HG03045 (cell line): Measurements from ENCODE around the gene ZFPM1.

Experiments used
- ATAC-seq: cut with Tn5 transposase; IDR thresholded peaks from one replicate; pipeline ENCODE4 v1.9.1; 2021; ENCODE audit warnings: mild to moderate bottlenecking, moderate library complexity; ENCODE audit not compliant: unreplicated experiment

The ZFPM1 gene

DNA sequence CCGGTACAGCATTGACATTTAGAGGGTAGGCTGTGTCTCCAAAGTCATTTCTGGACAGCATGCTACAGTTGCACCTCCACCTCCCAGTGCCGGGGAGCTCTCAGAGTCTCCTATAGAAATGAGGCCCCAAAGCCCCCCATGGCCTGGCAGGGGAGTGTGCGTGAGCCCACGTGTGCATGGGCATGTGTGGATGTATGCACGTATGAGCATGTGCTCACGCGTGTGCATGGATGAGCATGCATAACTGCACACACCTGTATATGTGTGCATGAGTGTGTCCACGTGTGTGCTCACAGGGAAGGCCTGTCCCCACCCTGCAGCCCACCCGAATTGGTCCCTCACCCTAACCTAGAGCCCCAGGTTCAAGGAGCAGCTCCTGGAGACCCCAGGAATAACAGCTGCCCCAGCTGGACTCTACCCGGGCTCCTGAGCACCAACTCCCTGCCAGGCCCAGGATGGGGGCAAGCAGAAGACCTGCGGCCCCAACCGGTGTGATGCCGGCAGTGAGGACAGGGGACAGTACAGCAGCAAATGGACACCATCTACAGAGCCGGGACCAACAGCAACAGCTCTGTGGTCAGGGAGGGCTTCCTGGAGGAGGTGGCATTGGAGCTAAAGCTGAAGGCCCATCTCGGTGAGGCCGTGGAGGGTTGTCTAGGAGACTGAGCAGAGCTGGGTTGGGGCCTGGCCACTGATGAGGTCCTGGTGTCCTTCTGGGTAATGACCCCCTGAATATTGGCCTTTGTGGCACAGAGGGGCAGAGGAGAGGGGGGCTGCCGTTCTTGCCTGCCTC is 35.2 kb upstream of the ZFPM1 start:
- no peak for ATAC-seq

DNA sequence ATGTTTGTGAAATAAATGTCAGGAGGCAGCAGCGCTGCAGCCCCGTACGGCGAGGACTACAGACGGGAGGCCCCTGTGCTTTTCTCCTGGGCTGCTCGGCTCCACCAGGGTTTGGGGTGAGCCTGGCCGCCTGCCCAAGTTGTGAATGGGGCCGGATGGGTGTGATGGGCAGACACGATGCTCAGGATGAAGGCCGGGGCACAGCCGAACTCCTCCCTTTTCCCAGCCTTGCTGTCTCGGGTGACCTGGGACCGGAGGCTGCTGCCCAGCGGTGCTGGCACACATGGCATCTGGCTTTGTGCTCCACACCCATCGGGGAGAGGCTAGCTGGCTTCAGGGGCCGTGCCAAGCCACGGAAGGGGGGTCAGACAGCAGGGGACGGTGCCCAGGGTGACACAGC is 34.2 kb upstream of the ZFPM1 start:
- no peak for ATAC-seq

DNA sequence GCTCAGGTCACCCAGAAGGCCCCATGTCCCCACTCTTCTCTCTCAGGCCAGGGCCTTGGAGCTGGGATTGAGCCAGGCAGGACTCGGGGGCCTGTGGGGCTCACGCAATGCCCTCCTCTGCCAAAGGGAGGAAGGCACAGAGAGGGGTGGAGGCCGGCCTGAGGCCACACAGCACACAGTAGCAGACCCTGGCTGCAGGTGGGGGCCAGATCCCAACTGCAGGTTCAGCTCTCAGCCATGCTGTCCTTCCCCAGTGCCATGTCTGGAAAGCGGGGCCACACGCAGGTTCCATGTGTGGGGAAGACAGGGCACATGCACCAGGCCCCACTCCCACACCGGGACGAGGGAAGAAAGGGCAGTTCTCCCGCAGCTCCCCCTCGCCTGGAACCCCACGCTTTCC is 33.3 kb upstream of the ZFPM1 start:
- no peak for ATAC-seq

DNA sequence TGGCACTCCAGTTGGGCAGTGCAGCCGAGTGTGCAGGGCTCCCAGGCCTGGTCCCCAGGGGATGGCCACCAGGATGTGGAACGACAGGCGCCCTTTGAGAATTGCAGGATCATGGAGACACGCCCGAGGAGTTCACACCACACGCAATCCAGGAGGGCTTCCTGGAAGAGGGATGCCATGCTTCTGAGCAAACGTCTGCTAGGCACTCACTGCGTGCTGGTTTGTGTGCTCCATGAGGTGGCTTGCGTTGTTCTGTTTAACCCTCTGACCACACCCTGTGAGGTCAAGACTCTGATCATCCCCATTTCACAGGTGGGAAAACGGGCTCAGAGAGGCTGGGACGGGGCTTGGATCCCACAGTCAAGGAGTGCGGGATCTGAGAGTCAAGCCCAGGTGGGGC is 32.6 kb upstream of the ZFPM1 start:
- no peak for ATAC-seq

DNA sequence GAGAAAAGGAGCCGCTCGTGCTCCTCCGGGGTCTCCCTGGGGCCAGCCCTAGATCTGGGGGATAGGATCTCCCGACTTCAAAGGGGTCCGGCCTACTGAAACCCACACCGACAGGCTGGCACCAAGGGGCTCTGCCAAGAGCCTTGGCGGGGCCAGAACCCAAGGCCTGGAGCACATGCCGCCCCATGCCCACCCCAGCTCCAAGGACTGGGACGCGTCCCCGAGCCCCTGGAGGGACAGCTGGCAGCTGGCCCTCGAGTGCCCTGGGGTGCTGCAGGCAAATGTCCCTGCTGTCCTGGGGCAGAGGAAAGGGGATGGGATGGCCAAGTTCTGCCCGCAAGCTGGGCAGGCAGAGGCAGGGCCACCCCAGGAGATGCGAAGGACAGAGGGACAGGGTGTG is 31.8 kb upstream of the ZFPM1 start:
- no peak for ATAC-seq

DNA sequence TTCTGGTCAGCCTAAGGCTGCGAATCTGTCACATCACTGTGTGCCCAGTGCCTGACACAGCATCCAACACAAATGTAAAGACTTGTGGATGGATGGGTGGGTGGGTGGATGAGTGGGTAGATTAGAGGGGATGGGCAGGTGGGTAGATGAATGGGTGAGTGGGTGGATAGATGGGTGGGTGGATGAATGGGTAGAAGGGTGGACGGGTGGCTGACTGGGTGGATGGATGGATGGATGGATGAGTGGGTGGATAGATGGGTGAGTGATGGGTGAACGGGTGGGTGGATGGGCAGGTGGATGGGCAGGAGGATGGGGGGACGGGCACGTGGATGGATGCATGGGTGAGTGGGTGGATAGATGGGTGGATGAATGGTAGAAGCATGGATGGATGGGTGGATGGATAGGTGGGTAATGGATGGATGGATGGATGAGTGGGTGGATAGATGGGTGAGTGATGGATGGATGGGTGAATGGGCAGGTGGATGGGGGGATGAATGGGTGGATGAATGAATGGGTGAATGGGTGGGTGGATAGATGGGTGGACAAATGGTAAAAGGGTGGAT is 31.1 kb upstream of the ZFPM1 start:
- no peak for ATAC-seq

DNA sequence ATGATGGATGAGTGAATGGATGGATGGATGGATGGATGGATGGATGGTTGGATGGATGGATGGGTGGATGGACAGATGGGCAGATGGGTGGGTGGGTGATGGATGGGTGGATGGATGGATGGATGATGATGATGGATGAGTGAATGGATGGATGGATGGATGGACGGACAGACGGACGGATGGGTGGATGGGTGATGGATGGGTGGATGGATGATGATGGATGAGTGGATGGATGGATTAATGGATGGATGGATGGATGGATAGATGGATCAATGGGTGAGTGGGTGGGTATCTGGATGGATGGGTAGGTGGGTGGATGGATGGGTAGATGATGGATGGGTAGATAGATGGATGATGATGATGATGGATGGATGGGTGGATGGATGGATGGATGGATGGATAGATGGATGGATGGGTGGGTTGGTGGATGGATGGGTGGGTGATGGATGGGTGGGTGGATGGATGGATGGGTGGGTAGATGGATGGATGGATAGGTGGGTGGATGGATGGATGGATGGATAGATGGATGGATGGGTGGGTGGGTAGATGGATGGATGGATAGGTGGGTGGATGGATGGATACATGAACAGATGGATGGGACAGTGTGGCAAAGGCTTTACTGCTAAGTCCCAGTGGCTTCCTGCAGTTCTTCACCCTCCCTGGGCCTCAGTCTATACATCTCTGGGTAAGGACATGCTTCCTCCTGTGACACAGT is 30.2 kb upstream of the ZFPM1 start:
- no peak for ATAC-seq

DNA sequence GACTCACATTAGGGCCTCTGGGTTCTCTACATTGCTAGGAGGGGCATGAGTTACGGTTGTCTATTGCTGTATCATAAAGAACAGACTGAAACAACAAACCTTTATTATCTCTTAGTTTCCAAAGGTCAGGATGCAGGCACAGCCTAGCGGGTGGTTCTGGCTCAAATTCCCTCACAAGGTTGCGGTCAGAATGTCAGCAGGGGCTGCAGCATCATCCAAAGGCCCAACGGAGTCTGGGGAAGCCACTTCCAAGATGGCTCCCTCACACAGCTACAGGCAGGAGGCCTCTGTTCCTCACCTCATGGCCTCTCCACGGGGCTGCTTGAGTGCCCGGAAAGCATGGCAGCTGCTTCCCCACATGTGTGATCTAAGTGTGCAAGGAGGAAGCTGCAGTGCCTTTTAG is 29.6 kb upstream of the ZFPM1 start:
- no peak for ATAC-seq

DNA sequence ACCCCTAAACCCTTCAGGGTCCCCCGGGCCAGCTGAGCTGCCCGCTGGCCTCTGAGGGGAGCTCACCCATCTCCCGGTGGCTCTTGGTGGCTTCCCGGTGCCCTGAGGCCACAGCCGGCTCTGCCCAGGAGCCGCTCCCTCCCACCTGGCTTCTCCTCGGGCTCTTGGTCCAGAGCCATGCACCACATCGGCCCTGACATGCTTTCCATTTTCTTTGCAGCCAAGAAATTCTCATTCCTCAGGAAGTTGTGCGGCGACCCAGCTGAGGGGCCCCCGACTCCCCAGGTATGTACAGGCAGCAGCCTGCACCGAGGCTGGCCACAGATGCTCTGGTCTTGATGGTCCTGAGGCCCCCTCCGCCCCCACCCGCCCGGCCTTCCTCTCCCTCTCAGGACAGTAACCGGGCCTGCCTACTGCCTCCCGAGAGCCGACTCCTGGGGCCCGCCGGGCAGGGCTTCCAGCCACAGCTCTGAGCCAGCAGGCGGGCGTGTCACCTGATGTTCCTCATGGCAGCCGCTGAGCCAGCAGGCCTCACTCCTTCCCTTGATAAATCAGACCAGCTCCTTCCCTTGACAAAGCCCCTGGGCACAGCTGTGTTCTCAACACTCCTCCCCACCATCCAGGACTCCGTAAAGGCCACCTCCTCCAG is 28.4 kb upstream of the ZFPM1 start:
- ATAC-seq: no peak

DNA sequence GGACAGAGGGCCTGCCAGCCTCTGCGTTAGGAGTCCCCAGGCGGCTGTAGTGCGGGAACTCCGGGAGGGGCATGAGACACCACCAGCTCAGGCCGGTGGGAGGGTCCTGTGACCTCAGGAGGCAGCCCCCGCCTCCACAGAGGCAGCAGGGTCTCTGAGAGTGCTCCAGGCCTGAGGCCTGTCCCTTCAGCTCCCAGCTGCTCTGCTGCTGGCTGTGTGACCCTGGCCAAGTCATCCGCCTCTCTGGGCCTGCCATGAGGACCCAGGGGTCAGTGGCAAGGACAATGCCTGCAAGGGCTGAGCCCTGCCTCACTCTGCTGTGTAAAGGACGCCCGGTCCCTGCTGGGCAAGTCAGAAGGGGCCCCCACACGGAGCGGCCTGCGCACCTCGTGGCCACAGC is 27.1 kb upstream of the ZFPM1 start:
- no peak for ATAC-seq

DNA sequence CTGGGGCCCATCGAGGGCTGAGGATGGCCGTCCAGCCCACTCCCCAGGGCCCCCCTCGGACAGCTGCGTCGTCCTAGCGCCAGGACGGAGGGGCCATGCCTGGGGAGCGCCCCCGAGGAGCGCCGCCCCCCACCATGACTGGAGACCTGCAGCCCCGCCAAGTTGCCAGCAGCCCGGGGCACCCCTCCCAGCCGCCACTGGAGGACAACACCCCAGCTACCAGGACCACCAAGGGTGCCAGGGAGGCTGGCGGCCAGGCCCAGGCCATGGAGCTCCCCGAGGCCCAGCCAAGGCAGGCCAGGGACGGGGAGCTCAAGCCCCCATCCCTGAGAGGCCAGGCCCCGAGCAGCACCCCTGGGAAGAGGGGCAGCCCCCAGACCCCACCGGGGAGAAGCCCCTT is 25.7 kb upstream of the ZFPM1 start:
- ATAC-seq: no peak

DNA sequence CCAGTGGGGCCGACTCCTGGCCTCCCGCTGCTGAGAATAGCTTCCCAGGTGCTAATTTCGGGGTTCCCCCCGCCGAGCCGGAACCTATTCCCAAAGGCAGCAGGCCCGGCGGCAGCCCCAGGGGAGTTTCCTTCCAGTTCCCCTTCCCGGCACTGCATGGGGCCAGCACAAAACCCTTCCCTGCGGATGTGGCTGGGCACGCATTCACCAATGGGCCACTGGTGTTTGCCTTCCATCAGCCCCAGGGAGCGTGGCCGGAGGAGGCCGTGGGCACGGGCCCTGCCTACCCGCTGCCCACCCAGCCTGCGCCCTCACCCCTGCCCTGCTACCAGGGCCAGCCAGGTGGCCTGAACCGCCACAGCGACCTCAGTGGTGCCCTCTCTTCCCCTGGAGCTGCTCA is 24.9 kb upstream of the ZFPM1 start:
- no peak for ATAC-seq

DNA sequence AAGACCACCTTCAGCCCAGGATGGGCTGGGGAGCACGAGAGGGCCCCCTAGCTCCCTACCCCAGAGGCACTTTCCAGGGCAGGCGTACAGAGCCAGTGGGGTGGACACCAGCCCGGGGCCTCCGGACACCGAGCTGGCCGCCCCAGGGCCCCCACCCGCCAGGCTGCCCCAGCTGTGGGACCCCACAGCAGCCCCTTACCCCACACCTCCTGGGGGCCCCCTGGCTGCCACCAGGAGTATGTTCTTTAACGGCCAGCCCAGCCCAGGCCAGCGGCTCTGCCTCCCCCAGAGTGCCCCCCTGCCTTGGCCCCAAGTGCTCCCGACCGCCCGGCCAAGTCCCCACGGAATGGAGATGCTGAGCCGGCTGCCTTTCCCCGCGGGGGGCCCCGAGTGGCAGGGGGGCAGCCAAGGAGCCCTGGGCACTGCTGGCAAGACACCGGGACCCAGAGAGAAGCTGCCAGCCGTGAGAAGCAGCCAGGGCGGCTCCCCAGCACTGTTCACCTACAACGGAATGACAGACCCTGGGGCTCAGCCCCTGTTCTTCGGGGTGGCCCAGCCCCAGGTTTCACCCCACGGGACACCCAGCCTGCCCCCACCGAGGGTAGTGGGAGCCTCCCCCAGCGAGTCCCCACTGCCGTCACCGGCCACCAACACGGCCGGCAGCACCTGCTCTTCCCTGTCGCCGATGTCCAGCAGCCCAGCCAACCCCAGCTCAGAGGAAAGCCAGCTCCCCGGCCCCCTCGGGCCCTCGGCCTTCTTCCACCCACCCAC is 24.3 kb upstream of the ZFPM1 start:
- no peak for ATAC-seq

DNA sequence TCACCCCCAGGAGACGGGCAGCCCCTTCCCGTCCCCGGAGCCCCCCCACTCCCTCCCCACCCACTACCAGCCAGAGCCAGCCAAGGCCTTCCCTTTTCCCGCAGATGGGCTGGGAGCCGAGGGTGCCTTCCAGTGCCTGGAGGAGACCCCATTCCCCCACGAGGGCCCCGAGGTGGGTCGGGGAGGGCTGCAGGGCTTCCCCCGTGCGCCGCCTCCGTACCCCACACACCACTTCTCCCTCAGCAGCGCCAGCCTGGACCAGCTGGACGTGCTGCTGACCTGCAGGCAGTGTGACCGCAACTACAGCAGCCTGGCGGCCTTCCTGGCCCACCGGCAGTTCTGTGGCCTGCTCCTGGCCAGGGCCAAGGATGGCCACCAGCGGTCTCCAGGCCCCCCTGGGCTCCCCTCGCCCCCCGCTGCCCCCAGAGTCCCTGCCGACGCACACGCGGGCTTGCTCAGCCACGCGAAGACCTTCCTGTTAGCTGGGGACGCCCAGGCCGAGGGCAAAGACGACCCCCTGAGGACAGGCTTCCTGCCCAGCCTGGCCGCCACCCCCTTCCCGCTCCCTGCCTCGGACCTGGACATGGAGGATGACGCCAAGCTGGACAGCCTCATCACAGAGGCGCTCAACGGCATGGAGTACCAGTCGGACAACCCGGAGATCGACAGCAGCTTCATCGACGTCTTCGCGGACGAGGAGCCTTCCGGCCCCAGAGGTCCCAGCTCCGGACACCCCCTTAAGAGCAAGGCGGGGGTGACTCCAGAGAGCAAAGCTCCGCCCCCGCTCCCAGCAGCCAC is 23.5 kb upstream of the ZFPM1 start:
- ATAC-seq: no peak

DNA sequence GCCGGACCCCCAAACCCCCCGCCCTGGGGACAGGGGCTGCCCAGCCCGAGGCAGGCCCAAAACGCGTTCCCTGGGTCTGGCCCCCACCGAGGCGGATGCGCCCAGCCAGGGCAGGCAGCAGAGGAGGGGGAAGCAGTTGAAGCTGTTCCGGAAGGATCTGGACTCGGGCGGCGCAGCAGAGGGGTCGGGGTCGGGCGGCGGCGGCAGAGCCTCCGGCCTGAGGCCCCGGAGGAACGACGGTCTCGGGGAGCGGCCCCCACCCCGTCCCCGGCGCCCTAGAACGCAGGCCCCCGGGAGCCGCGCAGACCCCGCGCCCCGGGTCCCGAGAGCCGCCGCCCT is 22.9 kb upstream of the ZFPM1 start:
- no peak for ATAC-seq

DNA sequence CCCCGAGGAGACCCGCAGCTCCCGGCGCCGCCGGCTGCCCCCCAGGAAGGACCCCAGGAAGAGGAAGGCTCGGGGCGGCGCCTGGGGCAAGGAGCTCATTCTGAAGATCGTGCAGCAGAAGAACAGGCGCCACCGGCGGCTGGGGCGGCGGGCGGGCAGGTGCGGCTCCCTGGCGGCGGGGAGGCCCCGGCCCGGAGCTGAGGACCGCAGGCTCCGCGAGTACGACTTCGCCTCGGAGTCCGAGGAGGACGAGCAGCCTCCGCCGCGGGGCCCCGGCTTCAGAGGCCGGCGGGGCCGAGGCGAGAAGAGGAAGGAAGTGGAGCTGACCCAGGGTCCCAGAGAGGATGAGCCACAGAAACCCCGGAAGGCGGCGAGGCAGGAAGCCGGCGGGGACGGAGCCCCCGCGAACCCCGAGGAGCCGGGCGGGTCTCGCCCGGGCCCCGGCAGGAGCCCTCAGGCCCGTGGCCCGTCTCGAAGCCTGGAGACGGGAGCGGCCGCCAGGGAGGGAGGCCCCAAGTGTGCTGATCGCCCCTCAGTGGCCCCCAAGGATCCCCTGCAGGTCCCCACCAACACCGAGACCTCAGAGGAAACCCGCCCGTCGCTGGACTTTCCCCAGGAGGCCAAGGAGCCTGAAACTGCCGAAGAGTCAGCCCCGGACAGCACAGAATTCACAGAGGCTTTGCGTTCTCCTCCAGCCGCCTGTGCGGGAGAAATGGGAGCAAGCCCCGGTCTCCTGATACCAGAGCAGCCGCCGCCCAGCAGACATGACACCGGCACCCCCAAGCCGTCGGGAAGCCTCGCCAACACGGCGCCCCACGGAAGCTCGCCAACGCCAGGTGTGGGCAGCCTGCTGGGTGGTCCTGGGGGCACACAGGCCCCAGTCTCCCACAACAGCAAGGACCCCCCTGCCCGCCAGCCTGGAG is 22.3 kb upstream of the ZFPM1 start:
- no peak for ATAC-seq

DNA sequence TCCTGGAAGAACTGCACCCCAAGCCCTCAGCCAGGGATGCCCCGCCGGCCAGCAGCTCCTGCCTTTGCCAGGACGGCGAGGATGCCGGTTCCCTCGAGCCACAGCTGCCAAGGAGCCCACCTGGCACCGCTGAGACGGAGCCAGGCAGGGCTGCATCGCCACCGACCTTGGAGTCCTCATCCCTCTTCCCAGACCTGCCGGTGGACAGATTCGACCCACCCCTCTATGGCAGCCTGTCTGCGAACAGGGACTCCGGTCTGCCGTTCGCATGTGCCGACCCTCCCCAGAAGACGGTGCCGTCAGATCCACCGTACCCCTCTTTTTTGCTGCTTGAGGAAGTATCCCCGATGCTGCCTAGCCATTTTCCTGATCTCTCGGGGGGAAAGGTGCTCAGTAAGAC is 21.4 kb upstream of the ZFPM1 start:
- ATAC-seq: no peak

DNA sequence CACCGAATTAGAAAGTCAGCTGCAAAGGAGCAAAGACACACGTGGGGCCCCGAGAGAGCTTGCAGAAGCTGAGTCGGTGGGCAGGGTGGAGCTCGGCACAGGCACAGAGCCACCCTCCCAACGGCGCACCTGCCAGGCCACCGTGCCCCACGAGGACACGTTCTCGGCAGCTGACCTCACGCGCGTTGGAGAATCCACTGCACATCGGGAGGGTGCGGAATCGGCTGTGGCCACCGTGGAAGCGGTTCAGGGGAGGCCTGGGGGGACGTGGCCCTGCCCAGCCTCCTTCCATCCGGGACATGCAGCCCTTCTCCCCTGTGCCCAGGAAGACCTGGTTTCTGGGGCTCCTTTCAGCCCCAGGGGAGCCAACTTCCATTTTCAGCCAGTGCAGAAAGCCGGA is 20.9 kb upstream of the ZFPM1 start:
- no peak for ATAC-seq

DNA sequence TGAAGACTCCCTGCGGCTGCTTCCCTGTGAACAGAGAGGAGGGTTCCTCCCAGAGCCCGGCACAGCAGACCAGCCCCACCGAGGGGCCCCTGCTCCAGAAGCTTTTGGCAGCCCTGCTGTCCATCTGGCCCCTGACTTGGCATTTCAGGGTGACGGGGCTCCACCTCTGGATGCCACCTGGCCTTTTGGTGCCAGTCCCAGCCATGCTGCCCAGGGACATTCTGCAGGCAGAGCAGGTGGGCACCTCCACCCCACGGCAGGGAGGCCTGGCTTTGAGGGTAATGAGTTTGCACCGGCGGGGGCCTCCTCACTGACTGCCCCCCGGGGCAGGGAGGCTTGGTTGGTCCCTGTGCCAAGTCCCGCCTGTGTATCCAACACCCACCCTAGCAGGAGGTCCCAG is 20.3 kb upstream of the ZFPM1 start:
- no peak for ATAC-seq
